NCI-H345 treated with DMSO at 0.1 percent for 48 hours (cell line): Measurements from ENCODE around the gene MYEF2.

Source experiments
- DNase-seq: peaks from one replicate; lab custom pipeline; 2025; ENCODE audit not compliant: unreplicated experiment; lab: John Stamatoyannopoulos, UW

MYEF2 gene, protein sequence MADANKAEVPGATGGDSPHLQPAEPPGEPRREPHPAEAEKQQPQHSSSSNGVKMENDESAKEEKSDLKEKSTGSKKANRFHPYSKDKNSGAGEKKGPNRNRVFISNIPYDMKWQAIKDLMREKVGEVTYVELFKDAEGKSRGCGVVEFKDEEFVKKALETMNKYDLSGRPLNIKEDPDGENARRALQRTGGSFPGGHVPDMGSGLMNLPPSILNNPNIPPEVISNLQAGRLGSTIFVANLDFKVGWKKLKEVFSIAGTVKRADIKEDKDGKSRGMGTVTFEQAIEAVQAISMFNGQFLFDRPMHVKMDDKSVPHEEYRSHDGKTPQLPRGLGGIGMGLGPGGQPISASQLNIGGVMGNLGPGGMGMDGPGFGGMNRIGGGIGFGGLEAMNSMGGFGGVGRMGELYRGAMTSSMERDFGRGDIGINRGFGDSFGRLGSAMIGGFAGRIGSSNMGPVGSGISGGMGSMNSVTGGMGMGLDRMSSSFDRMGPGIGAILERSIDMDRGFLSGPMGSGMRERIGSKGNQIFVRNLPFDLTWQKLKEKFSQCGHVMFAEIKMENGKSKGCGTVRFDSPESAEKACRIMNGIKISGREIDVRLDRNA

DNA sequence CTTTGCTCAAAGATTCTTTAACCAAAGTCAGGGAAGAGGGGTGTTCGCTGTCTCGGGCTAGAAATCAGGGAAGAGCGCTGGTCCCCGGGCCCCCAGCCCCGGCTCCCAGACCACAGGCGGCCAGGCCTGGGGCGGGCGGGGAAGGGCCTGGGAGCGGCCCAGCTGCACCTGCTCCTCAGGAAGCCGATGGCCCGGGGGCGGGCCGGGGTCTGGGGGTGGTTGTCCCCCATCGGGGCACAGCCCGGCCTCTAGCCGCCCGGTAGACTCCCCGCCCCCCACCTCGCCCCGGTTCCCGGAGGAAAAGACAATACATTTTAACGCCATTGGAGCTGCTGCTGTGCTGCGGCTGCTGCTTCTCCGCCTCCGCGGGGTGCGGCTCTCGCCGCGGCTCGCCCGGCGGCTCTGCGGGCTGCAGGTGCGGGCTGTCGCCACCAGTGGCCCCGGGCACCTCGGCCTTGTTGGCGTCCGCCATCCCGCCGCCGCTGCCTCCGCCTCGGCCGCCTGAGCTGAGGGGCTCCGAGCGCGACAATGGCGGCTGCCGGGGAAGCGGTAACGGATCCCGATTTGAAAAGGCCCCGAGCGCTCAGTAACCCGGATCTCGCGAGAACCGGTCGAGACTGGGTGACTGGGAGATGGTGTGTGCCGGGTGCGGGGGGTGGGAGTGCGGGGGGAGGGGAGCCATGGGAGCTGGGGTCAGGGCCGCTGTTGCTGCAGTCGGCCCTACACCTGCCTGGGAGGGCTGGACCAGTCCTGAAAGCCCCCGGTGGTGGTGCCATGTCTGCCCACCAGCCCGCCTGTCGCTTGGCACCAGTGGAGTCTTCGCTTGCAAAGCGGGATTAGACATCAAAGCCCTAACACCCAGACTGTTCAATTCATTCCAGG is at the start of gene MYEF2:
Gene MYEF2 (minus strand): TSS at position 530 of the 882 bp plus-strand sequence. CDS start 58 bp downstream, at position 472.
- DNase-seq, result peak; percentile 56

DNA sequence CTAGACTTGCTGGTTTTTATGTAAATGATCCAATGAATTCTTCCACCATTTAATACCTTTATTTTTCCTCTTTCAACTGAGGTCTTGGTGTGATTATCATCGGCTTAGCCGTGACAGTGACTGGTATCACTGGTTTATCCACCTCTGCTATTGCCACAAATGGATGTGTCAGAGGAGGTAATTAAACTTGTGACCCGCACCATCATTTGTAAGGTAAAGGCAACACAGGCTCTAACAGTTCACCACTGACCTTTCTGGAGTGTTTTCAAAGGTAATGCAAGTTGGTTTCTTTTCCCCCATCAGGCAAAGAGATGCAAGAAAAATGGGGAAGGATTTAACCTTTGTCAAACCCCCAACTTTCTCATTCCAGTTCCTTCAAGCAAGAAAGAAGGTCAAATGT is 47.7 kb upstream of the MYEF2 start:
- DNase-seq, result no peak

- DNase-seq, result no peak
Observed at GRCh38 chr15:48222627-48223026, 44.5 kb upstream of the MYEF2 start.

- DNase-seq, result peak; percentile 59
Observed at GRCh38 chr15:48221885-48222284, 43.8 kb upstream of the MYEF2 start.

DNA sequence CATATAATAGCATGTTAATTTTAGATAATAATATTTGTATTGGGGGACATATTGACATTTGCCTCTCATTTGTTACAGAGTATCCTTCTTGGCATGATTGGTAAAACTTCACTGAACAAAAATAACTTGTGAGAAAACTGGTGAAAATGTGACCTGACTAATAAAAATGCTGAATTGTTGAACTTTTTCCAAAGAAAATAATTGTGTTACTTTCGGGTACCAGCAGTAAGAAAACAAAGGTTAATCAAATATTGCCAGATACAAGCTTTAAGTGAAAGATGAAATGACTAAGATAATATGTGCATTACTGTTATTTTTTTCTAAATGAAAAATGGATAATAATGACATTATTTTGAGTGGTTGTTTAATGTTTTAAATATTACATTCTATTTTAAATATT is 43.2 kb upstream of the MYEF2 start:
- DNase-seq, result no peak

- no peak for DNase-seq
Observed at GRCh38 chr15:48205981-48206380, 27.9 kb upstream of the MYEF2 start, which contains the start of gene SLC12A1. TSS of gene SLC12A1 (plus strand) at chr15:48206302. CDS start at chr15:48207720, 1,418 bp downstream.

- DNase-seq, result no peak
Observed at GRCh38 chr15:48202068-48202467, 24.0 kb upstream of the MYEF2 start.

- peak; percentile 9 for DNase-seq
Observed at GRCh38 chr15:48191574-48192225, 13.6 kb upstream of the MYEF2 start, which contains the start of gene CTXN2. TSS of gene CTXN2 (plus strand) at chr15:48191665. CDS start at chr15:48201301, 9,636 bp downstream.

- no peak for DNase-seq
Observed at GRCh38 chr15:48190932-48191573, 13.0 kb upstream of the MYEF2 start.

- DNase-seq, result no peak
Observed at GRCh38 chr15:48186271-48186670, 8.2 kb upstream of the MYEF2 start.

DNA sequence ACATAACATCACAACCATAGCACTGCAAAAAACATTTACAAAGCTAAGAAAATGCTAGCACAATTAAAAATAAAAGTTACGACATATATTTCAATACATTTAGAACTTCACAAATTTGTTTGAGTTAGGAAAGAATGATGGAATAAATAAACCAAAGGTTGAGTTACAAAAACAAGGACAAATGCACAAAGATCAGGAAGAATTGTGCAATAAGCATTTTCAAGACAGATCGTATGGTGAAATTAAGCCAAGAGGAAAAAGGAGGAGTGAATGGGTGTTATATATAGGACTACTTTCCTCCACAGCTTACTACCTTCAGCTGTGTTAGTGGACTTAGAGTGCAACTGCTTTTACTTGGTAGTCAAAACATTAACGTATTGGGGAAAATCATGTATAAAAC is 7.4 kb upstream of the MYEF2 start:
- DNase-seq, result no peak

DNA sequence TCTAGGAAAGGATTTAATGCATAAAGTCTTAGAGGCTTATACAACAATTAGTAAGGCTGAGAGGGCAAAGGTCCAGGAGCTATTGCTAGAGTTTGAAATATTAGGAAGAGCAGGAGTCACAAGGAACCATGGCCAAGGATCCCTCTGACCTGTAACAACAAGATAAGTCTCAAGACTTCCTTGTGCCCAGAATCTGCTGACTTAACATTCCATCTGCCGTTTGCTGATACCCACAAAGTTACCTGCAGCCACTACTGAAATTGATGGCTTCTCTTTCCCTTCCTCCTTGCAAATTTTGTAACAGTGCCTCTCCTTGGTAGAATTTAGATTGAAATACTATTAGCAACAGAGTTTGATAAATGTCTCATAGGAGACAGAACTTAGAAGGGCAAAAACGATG is 4.7 kb upstream of the MYEF2 start:
- DNase-seq, result no peak

DNA sequence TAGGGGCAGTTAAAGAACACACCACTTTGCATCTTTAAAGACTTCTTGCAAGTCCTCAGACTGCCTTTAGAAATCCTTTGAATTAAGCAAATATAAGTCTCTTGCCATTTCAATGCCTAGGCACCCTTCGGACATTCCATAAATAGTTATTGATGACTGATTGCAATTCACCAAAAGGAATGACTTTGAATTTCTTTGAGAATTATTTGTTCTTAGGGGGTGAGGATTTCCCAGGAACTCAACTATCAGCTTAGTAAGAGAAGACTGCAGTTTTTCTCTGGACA is 495 bp upstream of the MYEF2 start:
- DNase-seq, result no peak

DNA sequence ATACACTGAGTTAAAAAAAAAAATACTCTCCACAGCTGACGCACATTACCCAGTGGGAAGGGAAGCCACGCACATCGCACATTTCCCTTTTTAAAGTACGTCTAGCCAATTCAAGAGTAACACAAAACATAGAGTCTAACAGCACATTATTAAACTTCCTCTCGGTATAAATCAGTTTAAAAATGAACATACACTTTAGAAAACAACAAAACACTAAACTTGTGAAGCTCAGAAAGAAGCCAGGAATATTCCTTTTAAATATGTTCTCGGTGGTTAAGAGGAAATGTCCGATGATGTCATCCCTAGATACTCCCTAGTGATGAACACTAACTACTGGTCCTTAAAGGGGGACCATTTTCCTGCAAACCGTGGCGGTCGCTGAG is 721 bp downstream of the MYEF2 start:
- peak; percentile 48 for DNase-seq

GRCh38 chr15:48176957-48177356 is 1.1 kb downstream of the MYEF2 start:
- no peak for DNase-seq

DNA sequence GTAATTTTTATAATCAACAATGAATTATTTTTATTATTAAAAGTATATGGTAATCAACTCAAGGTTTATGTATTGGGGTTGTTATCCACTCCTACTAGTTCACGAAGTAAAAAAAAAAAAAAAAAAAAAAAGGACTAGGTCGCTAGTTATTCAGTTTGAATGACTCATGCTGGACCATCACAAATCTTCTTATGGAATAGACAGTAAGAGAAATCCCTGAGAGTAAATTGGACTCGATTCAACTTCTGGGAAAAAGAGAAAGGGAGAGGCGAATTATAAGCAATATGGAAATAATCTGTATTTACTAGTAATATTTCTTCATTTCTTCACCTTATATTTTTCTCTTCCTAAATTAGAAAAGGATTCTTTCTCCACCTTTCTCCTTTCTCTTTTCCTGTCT is 2.0 kb downstream of the MYEF2 start:
- DNase-seq, result no peak

DNA sequence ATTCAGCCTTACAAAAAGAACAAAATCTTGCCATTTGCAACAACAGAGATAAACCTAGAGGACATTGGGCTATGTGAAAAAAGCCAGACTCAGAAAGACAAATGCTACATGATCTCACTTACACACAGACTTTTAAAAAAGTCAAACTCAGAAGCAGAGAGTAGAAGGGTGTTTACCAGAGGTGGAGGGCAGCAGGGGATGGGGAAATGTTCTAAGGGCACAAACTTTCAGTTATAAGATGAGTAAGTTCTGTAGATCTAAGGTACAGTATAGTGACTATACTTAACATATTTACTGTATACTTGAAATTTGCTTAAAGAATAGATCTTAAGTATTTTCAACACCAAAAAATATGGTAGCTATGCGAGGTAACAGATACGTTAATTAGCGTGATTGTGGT is 3.0 kb downstream of the MYEF2 start:
- no peak for DNase-seq

DNA sequence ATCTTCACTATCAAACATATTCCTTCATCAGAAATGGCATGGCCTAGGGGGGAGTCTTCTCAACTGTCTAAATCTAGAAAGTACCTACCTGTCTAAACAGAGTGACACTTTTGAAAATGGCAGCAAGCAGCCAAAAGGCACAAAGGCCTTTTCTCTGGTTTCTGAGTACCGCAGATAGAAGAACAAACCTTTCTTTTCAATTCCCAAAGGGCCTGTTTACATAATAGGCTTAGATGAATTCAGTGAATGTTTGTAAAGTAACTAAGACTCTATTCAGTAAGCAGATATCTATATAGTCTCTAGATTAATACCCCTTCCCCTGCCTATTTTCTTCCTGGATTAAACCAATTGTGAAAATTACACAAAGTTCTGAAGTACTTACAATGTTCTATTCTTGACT is 7.1 kb downstream of the MYEF2 start:
- peak; percentile 19 for DNase-seq

- DNase-seq, result no peak
Observed at GRCh38 chr15:48168616-48169015, 9.5 kb downstream of the MYEF2 start.

GRCh38 chr15:48153526-48153925 is 24.6 kb downstream of the MYEF2 start:
- no peak for DNase-seq

GRCh38 chr15:48149858-48150257 is 28.2 kb downstream of the MYEF2 start:
- no peak for DNase-seq
